ENCODE results near the gene GAS7.

Gene GAS7

GRCh38 chr17:10136258-10136981, 62.0 kb downstream of the GAS7 start:
- in situ Hi-C loops (cut with MboI; ENCODE audit: low pct_unique_long_range_greater_than_20kb, low sequenced_read_pairs, unreplicated experiment), result no loop called here
- TF ChIP-seq CTCF (IDR thresholded peaks at IDR 0.05; ENCODE audit: extremely low read depth, insufficient read depth, missing control alignments), result no peak
- DNase-seq (ENCODE audit: low spot score), result no peak

GRCh38 chr17:10135539-10136257, 62.7 kb downstream of the GAS7 start:
- no peak for TF ChIP-seq CTCF (IDR thresholded peaks at IDR 0.05; ENCODE audit: extremely low read depth, insufficient read depth, missing control alignments)
- DNase-seq (ENCODE audit: low spot score), result no peak
- in situ Hi-C loops (cut with MboI; ENCODE audit: low pct_unique_long_range_greater_than_20kb, low sequenced_read_pairs, unreplicated experiment), result no loop called here

DNA sequence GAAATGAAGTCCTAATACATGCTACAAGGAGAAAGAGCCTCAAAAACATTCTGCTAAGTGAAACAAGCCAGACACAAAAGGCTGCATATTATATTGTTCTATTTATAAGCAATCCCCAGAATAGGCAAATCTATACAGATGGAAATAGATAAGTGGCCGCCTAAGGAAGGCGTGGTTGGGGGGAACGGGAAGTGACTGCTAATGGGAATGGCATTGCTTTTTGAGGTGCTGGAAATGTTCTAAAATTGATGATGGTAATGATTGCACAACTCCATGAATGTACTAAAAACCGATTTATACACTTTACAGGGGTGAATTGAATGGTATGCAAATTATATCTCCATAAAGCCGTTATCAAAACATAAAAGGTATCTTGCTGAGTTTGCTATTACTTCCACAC, 67.7 kb downstream of the GAS7 start:
- no peak for DNase-seq (ENCODE audit: low spot score)

GRCh38 chr17:10130263-10130662, 68.1 kb downstream of the GAS7 start:
- in situ Hi-C loops (cut with MboI; ENCODE audit: low pct_unique_long_range_greater_than_20kb, low sequenced_read_pairs, unreplicated experiment), result no loop called here
- DNase-seq (ENCODE audit: low spot score), result no peak
- TF ChIP-seq CTCF (IDR thresholded peaks at IDR 0.05; ENCODE audit: extremely low read depth, insufficient read depth, missing control alignments), result no peak

More for the DNA sequence above, 67.7 kb downstream of the GAS7 start:
- in situ Hi-C loops (cut with MboI; ENCODE audit: low pct_unique_long_range_greater_than_20kb, low sequenced_read_pairs, unreplicated experiment), result no loop called here
- no peak for TF ChIP-seq CTCF (IDR thresholded peaks at IDR 0.05; ENCODE audit: extremely low read depth, insufficient read depth, missing control alignments)

GRCh38 chr17:10127819-10128425, 70.5 kb downstream of the GAS7 start:
- no peak for DNase-seq (ENCODE audit: low spot score)
- in situ Hi-C loops (cut with MboI; ENCODE audit: low pct_unique_long_range_greater_than_20kb, low sequenced_read_pairs, unreplicated experiment), result no loop called here
- TF ChIP-seq CTCF (IDR thresholded peaks at IDR 0.05; ENCODE audit: extremely low read depth, insufficient read depth, missing control alignments), result no peak

- TF ChIP-seq CTCF (IDR thresholded peaks at IDR 0.05; ENCODE audit: extremely low read depth, insufficient read depth, missing control alignments), result no peak
- DNase-seq (ENCODE audit: low spot score), result peak; percentile 31
- in situ Hi-C loops (cut with MboI; ENCODE audit: low pct_unique_long_range_greater_than_20kb, low sequenced_read_pairs, unreplicated experiment), result no loop called here
Observed at GRCh38 chr17:10126616-10127501, 71.5 kb downstream of the GAS7 start.

All from GM13977 (cell line).